ENCODE data around the gene KCNS1.
A peak's percentile ranks its signal among the peaks of the same experiment; 100 is the strongest.

The KCNS1 gene

GRCh38 chr20:45047581-45048119 lies 53.3 kb downstream of the KCNS1 start:
- DNase-seq, result no peak

- no peak for DNase-seq
These were observed 56.3 kb downstream of the KCNS1 start for GRCh38 chr20:45044601-45045000.

- peak; percentile 73 for DNase-seq
These were observed 56.8 kb downstream of the KCNS1 start for GRCh38 chr20:45044084-45044573.

- DNase-seq, result no peak
These were observed 57.9 kb downstream of the KCNS1 start for GRCh38 chr20:45042978-45043377.

All from NCI-H2171 (cell line).